Astrocyte (in vitro differentiated cells and primary cell): Measurements from ENCODE around the gene NSUN6. TPM values are rescaled to one million over a fixed set of nuclear protein-coding genes. Genes with fewer than 3 reads are reported as not detected.

ENCODE experiments used
- DNase-seq: peaks from one replicate; pipeline ENCODE4 v3.0.0-alpha.2; 2010; ENCODE audit warnings: low read depth
- FAIRE-seq: peaks from 2 replicates; lab custom pipeline; 2011; peaks lifted over from hg19 to GRCh38; lab: Jason Lieb, UNC
- H2AFZ ChIP-seq: 2 replicates; pipeline ENCODE4 v1.6.0; 2012; ENCODE audit warnings: low read depth, low read length, inconsistent platforms
- H3K27ac ChIP-seq: 2 replicates; pipeline ENCODE4 v1.5.1; 2011; ENCODE audit warnings: low read depth, low read length, inconsistent platforms
- H3K27me3 ChIP-seq: 2 replicates; pipeline ENCODE4 v1.6.0; 2011; ENCODE audit warnings: low read length, inconsistent platforms; ENCODE audit not compliant: insufficient read depth
- H3K36me3 ChIP-seq: 2 replicates; pipeline ENCODE4 v1.5.1; 2011; ENCODE audit warnings: low read length, inconsistent platforms; ENCODE audit not compliant: insufficient read depth
- H3K4me1 ChIP-seq: 2 replicates; pipeline ENCODE4 v1.5.1; 2011; ENCODE audit warnings: low read length, inconsistent platforms; ENCODE audit not compliant: insufficient read depth
- H3K4me2 ChIP-seq: 2 replicates; pipeline ENCODE4 v1.6.0; 2012; ENCODE audit warnings: low read length, inconsistent platforms
- H3K4me3 ChIP-seq: 2 replicates; pipeline ENCODE4 v1.5.1; 2011; ENCODE audit warnings: low read depth, mild to moderate bottlenecking, low read length, inconsistent platforms; ENCODE audit not compliant: insufficient read depth
- H3K79me2 ChIP-seq: 2 replicates; pipeline ENCODE4 v1.6.0; 2012; ENCODE audit warnings: mild to moderate bottlenecking, low read length, inconsistent platforms; ENCODE audit not compliant: insufficient read depth
- H3K9ac ChIP-seq: 2 replicates; pipeline ENCODE4 v1.6.0; 2012; ENCODE audit warnings: mild to moderate bottlenecking, low read length, inconsistent platforms
- H3K9me3 ChIP-seq: 2 replicates; pipeline ENCODE4 v1.5.1; 2012; ENCODE audit warnings: low read depth, mild to moderate bottlenecking, low read length, inconsistent platforms; ENCODE audit not compliant: insufficient read depth
- H4K20me1 ChIP-seq: 2 replicates; pipeline ENCODE4 v1.6.0; 2012; ENCODE audit warnings: low read length, inconsistent platforms; ENCODE audit not compliant: insufficient read depth
- H3K27ac Mint-ChIP-seq: one replicate; pipeline ENCODE4 v1.8.0; 2021; ENCODE audit warnings: mild to moderate bottlenecking, mixed read lengths; ENCODE audit not compliant: unreplicated experiment
- H3K27me3 Mint-ChIP-seq: one replicate; pipeline ENCODE4 v1.8.0; 2021; ENCODE audit warnings: low read depth, mixed read lengths; ENCODE audit not compliant: unreplicated experiment
- H3K36me3 Mint-ChIP-seq: one replicate; pipeline ENCODE4 v1.8.0; 2021; ENCODE audit warnings: low read depth, mixed read lengths; ENCODE audit not compliant: unreplicated experiment
- H3K4me1 Mint-ChIP-seq: one replicate; pipeline ENCODE4 v1.8.0; 2021; ENCODE audit warnings: low read depth, mixed read lengths; ENCODE audit not compliant: unreplicated experiment
- H3K4me3 Mint-ChIP-seq: one replicate; pipeline ENCODE4 v1.8.0; 2021; ENCODE audit warnings: mild to moderate bottlenecking, moderate library complexity, mixed read lengths; ENCODE audit not compliant: unreplicated experiment
- H3K9me3 Mint-ChIP-seq: one replicate; pipeline ENCODE4 v1.8.0; 2021; ENCODE audit warnings: mild to moderate bottlenecking, mixed read lengths; ENCODE audit not compliant: unreplicated experiment
- EZH2 ChIP-seq: IDR thresholded peaks from 2 replicates; pipeline ENCODE4 v1.6.1; 2012; ENCODE audit warnings: mild to moderate bottlenecking, low read length, inconsistent platforms; ENCODE audit not compliant: insufficient read depth
- total RNA-seq: library from RNA; stranded (reverse); gene quantifications from 2 replicates; pipeline ENCODE4 v1.2.1, GENCODE V29; 2021
- TF ChIP-seq, protein P1 (sequence below): IDR thresholded peaks from 2 replicates; pipeline ENCODE4 v1.5.1; 2011; ENCODE audit warnings: low read depth, mild to moderate bottlenecking, inconsistent platforms, low read length, moderate library complexity; ENCODE audit not compliant: insufficient read depth

NSUN6 gene
- total RNA-seq, 1 donor from 2014 or later: 7.3 TPM

DNA sequence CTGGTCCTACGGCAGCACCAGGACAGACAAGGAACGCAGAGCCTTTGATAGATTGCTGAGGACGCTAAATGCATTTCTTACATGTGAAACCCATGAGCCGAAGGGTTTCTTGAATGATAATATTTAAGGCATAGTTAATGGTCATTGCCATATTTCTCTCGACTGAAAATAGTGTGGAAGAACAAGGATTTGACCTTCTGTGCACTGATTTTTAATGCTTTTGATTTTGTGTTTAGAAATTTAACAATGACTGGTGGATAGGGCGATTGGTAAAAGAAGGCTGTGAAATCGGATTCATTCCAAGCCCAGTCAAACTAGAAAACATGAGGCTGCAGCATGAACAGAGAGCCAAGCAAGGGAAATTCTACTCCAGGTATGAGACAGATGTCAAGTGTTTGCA is 150.8 kb downstream of the NSUN6 start:
- H3K36me3 Mint-ChIP-seq: no peaks in the 10 kb centered on the region
- Histone ChIP-seq H3K36me3 (no peaks in the 10 kb centered on the region), H3K79me2 (no peaks in the 10 kb centered on the region), H3K4me2 (no peak overlapping the region), H3K27me3 (no peaks in the 10 kb centered on the region), H3K4me3 (no peak overlapping the region), H3K4me1 (peaks cover 9% of the 10 kb centered on the region), H3K27ac (no peak overlapping the region), H3K9me3 (no peaks in the 10 kb centered on the region), H3K9ac (no peak overlapping the region), H4K20me1 (no peaks in the 10 kb centered on the region), H2AFZ (no peak overlapping the region)
- no peaks in the 10 kb centered on the region for H3K27me3 Mint-ChIP-seq
- FAIRE-seq: no peak
- peak overlapping the region; percentile 44 for H3K27ac Mint-ChIP-seq
- TF ChIP-seq, protein P1, sequence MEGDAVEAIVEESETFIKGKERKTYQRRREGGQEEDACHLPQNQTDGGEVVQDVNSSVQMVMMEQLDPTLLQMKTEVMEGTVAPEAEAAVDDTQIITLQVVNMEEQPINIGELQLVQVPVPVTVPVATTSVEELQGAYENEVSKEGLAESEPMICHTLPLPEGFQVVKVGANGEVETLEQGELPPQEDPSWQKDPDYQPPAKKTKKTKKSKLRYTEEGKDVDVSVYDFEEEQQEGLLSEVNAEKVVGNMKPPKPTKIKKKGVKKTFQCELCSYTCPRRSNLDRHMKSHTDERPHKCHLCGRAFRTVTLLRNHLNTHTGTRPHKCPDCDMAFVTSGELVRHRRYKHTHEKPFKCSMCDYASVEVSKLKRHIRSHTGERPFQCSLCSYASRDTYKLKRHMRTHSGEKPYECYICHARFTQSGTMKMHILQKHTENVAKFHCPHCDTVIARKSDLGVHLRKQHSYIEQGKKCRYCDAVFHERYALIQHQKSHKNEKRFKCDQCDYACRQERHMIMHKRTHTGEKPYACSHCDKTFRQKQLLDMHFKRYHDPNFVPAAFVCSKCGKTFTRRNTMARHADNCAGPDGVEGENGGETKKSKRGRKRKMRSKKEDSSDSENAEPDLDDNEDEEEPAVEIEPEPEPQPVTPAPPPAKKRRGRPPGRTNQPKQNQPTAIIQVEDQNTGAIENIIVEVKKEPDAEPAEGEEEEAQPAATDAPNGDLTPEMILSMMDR: no peak
- no peak for TF ChIP-seq EZH2
- no peak for DNase-seq
- H3K4me1 Mint-ChIP-seq: peaks cover 24% of the 10 kb centered on the region
- H3K4me3 Mint-ChIP-seq: no peak overlapping the region
- H3K9me3 Mint-ChIP-seq: no peaks in the 10 kb centered on the region

DNA sequence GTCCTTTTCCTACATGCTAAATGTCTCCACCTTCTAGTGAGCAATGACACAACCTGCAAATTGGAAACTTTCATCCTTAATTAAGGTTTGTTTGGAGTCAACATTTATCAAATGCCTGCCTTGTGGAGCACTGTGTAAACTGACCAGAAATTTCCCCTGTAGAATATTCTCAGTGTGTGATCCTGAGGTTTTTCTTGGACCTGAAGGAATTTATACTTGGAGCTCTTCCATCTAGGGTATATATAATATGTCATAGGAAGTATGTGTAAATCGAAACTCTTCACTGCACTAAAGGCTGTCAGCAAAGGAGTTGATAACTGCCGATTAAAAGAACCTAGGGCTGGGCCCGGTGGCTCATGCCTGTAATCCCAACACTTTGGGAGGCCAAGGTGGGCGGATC is 152.4 kb downstream of the NSUN6 start:
- Histone ChIP-seq H3K27me3 (no peaks in the 10 kb centered on the region), H4K20me1 (no peaks in the 10 kb centered on the region), H3K4me2 (no peak overlapping the region), H3K79me2 (no peaks in the 10 kb centered on the region), H3K9me3 (no peaks in the 10 kb centered on the region), H3K27ac (no peak overlapping the region), H3K9ac (no peak overlapping the region), H2AFZ (no peak overlapping the region), H3K36me3 (no peaks in the 10 kb centered on the region), H3K4me1 (peaks cover 9% of the 10 kb centered on the region), H3K4me3 (no peak overlapping the region)
- Mint-ChIP-seq H3K4me3 (no peak overlapping the region), H3K27me3 (no peaks in the 10 kb centered on the region), H3K36me3 (no peaks in the 10 kb centered on the region), H3K4me1 (peaks cover 24% of the 10 kb centered on the region), H3K9me3 (no peaks in the 10 kb centered on the region), H3K27ac (no peak overlapping the region)
- TF ChIP-seq, protein P1: no peak
- no peak for TF ChIP-seq EZH2
- FAIRE-seq (no peak), DNase-seq (no peak)

DNA sequence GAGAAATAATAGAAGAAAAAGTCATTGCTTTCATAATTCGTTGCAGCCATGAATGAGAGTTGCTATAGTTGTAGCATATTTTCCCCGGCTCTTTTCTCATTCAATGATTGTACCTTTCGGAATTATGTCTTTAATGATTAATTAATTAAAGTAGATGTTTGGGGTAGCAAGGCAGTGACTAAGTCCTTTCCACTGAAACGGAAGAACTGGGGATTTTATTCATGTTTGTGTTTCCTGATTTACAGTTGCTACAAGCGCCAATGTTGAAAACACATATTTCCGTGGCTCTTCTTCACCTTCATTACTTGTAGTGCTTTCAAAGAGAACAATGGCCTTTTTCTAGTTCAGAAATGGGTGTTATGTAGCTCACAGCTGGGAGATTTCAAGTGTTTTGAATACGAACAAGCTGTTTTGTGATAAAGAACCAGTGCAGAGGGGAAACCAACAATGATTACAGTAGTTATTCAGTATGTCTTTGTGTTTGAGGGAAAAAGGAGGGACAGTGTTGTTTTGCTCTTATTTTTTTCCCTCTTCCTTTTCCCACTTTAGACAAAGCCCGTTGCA is 153.5 kb downstream of the NSUN6 start:
- Histone ChIP-seq H3K9me3 (no peaks in the 10 kb centered on the region), H3K9ac (no peak overlapping the region), H4K20me1 (no peaks in the 10 kb centered on the region), H2AFZ (no peak overlapping the region), H3K4me1 (peaks cover 9% of the 10 kb centered on the region), H3K4me2 (no peak overlapping the region), H3K79me2 (no peaks in the 10 kb centered on the region), H3K4me3 (no peak overlapping the region), H3K36me3 (no peaks in the 10 kb centered on the region), H3K27ac (no peak overlapping the region), H3K27me3 (no peaks in the 10 kb centered on the region)
- no peak for FAIRE-seq
- no peak for TF ChIP-seq EZH2
- TF ChIP-seq, protein P1: no peak
- peaks cover 24% of the 10 kb centered on the region for H3K4me1 Mint-ChIP-seq
- H3K9me3 Mint-ChIP-seq: no peaks in the 10 kb centered on the region
- no peak for DNase-seq
- H3K36me3 Mint-ChIP-seq: no peaks in the 10 kb centered on the region
- no peak overlapping the region for H3K4me3 Mint-ChIP-seq
- H3K27me3 Mint-ChIP-seq: no peaks in the 10 kb centered on the region
- H3K27ac Mint-ChIP-seq: no peak overlapping the region
